ENCODE measurements around the gene FADD. TPM values are rescaled to one million over a fixed set of nuclear protein-coding genes. Genes with fewer than 3 reads are reported as not detected.

The FADD gene
- total RNA-seq, 1 donor from 2014 or later, result 18.9 TPM

DNA sequence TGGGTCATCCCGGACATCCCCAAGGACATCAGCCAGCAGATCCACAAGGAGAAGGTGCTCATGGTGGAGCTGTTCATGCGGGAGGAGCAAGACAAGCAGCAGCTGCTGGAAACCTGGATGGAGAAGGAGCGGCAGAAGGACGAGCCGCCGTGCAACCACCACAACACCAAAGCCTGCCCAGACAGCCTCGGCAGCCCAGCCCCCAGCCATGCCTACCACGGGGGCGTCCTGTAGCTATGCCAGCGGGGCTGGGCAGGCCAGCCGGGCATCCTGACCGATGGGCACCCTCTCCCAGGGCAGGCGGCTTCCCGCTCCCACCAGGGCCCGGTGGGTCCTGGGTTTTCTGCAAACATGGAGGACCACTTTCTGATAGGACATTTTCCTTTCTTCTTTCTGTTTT, 15.3 kb upstream of the FADD start:
- H3K4me2 ChIP-seq, result no peak overlapping the region
- Mint-ChIP-seq H3K27ac (no peak overlapping the region), H3K36me3 (no peaks in the 10 kb centered on the region), H3K27me3 (ENCODE audit: insufficient read depth, low read depth) (peaks cover 15% of the 10 kb centered on the region), H3K9me3 (no peaks in the 10 kb centered on the region), H3K4me3 (no peak overlapping the region), H3K4me1 (peaks cover 3% of the 10 kb centered on the region)
- no peaks in the 10 kb centered on the region for H4K20me1 ChIP-seq (ENCODE audit: low read depth)
- H3F3A ChIP-seq (ENCODE audit: low read depth), result peaks cover 4% of the 10 kb centered on the region
- no peaks in the 10 kb centered on the region for H3K27me3 ChIP-seq
- TF ChIP-seq EZH2 (IDR thresholded peaks at IDR 0.05), result no peak
- TF ChIP-seq, protein P1, sequence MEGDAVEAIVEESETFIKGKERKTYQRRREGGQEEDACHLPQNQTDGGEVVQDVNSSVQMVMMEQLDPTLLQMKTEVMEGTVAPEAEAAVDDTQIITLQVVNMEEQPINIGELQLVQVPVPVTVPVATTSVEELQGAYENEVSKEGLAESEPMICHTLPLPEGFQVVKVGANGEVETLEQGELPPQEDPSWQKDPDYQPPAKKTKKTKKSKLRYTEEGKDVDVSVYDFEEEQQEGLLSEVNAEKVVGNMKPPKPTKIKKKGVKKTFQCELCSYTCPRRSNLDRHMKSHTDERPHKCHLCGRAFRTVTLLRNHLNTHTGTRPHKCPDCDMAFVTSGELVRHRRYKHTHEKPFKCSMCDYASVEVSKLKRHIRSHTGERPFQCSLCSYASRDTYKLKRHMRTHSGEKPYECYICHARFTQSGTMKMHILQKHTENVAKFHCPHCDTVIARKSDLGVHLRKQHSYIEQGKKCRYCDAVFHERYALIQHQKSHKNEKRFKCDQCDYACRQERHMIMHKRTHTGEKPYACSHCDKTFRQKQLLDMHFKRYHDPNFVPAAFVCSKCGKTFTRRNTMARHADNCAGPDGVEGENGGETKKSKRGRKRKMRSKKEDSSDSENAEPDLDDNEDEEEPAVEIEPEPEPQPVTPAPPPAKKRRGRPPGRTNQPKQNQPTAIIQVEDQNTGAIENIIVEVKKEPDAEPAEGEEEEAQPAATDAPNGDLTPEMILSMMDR (IDR thresholded peaks at IDR 0.05), result no peak
- TF ChIP-seq EZH2phosphoT487 (IDR thresholded peaks at IDR 0.05), result no peak
- H3K27ac ChIP-seq, result no peak overlapping the region
- H3K4me1 ChIP-seq, result no peaks in the 10 kb centered on the region
- no peaks in the 10 kb centered on the region for H3K79me2 ChIP-seq (ENCODE audit: low read depth)
- no peak overlapping the region for H3K4me3 ChIP-seq
- H3K9ac ChIP-seq, result no peak overlapping the region
- no peak for DNase-seq (ENCODE audit: low spot score)
- H3K9me3 ChIP-seq (ENCODE audit: low read depth), result no peaks in the 10 kb centered on the region
- H3K36me3 ChIP-seq, result no peaks in the 10 kb centered on the region
- no peak overlapping the region for H2AFZ ChIP-seq (replicated peaks)

DNA sequence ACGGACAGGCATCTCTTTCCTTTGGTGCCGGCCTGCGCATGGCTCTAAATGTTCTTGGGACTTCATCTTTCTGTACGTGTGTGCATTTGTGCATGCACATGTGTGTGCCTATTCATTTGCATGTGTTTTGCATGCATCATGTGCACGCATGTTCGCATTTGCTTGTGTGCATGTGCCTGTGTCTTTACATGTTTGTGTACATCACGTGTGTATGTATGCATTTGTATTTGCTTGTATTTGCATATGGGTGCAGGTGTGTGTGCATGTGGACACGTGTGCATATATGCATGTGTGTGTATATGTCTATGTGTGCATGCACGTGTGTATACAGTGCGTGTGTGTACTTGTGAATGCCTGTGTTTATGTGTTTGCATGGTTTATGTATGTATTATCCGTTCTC, 13.5 kb upstream of the FADD start:
- Histone ChIP-seq H3K4me1 (no peaks in the 10 kb centered on the region), H3K27ac (no peak overlapping the region), H3K9me3 (ENCODE audit: low read depth) (no peaks in the 10 kb centered on the region), H3K4me2 (no peak overlapping the region), H2AFZ (replicated peaks) (no peak overlapping the region), H3F3A (ENCODE audit: low read depth) (peaks cover 4% of the 10 kb centered on the region), H3K36me3 (no peaks in the 10 kb centered on the region), H3K79me2 (ENCODE audit: low read depth) (no peaks in the 10 kb centered on the region), H3K27me3 (no peaks in the 10 kb centered on the region), H3K4me3 (no peak overlapping the region), H4K20me1 (ENCODE audit: low read depth) (no peaks in the 10 kb centered on the region), H3K9ac (no peak overlapping the region)
- TF ChIP-seq EZH2phosphoT487 (IDR thresholded peaks at IDR 0.05) (no peak), EZH2 (IDR thresholded peaks at IDR 0.05) (no peak)
- TF ChIP-seq, protein P1 (IDR thresholded peaks at IDR 0.05), result no peak
- Mint-ChIP-seq H3K9me3 (no peaks in the 10 kb centered on the region), H3K36me3 (no peaks in the 10 kb centered on the region), H3K27ac (no peak overlapping the region), H3K4me3 (no peak overlapping the region), H3K27me3 (ENCODE audit: insufficient read depth, low read depth) (peaks cover 13% of the 10 kb centered on the region), H3K4me1 (peaks cover 3% of the 10 kb centered on the region)
- DNase-seq (ENCODE audit: low spot score), result no peak

DNA sequence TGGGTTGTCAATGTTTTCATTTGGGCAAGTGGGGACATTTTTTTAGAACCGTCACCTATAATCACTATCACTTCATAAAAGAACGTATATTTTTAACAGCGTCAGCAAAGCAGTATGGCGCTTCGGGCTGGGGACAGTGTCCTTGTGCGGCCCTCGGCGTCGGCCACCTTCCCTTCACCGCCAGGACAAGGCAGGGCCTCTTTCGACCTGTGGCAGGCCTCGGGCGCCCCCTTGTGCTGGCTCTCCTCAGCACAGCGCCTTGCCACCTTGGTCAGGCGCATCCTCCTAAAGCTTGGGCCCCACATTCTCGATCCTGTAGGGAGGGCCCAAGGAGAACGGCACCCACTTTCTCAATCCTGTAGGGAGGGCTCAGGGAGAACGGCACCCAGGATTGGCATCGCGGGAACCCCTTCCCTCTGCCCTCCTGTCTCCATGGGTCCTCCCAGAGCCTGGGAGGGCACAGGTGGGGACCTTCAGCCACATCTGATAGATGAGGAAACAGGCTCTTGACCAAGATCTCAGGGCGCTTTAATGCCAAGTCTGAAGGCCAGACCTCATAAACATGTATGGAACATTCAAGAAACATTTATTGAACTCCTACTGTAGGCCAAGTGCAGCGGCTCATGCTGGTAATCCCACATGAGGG, 11.5 kb upstream of the FADD start:
- Mint-ChIP-seq H3K4me1 (peaks cover 3% of the 10 kb centered on the region), H3K9me3 (no peaks in the 10 kb centered on the region), H3K4me3 (no peak overlapping the region), H3K36me3 (no peaks in the 10 kb centered on the region), H3K27me3 (ENCODE audit: insufficient read depth, low read depth) (peaks cover 19% of the 10 kb centered on the region), H3K27ac (no peak overlapping the region)
- no peak overlapping the region for H3K4me2 ChIP-seq
- H3K36me3 ChIP-seq, result no peaks in the 10 kb centered on the region
- no peaks in the 10 kb centered on the region for H3K4me1 ChIP-seq
- no peak overlapping the region for H3K27ac ChIP-seq
- DNase-seq (ENCODE audit: low spot score), result peak; percentile 92
- H3K9me3 ChIP-seq (ENCODE audit: low read depth), result no peaks in the 10 kb centered on the region
- H4K20me1 ChIP-seq (ENCODE audit: low read depth), result no peaks in the 10 kb centered on the region
- no peaks in the 10 kb centered on the region for H3K79me2 ChIP-seq (ENCODE audit: low read depth)
- H3K9ac ChIP-seq, result no peak overlapping the region
- TF ChIP-seq, protein P1 (IDR thresholded peaks at IDR 0.05), result peak; percentile 97
- TF ChIP-seq EZH2 (IDR thresholded peaks at IDR 0.05), result no peak
- peaks cover 7% of the 10 kb centered on the region for H3K27me3 ChIP-seq
- no peak overlapping the region for H3K4me3 ChIP-seq
- H3F3A ChIP-seq (ENCODE audit: low read depth), result peaks cover 4% of the 10 kb centered on the region
- no peak overlapping the region for H2AFZ ChIP-seq (replicated peaks)
